Fibroblast of skin of left biceps (primary cell): ENCODE results near the gene PPP2R5D.
A peak's percentile ranks its signal among the peaks of the same experiment; 100 is the strongest.
"Not testable (repeated sequence)": the region's sequence is repeated elsewhere in the genome, so short reads cannot be mapped to it uniquely, and the experiment has no call there.

ENCODE experiments used
- DNase-seq, 2 experiments: peaks; one replicate each; pipeline ENCODE4 v3.0.0-alpha.2; 2013; ENCODE audit warnings: low read depth in 2 of 2

Gene PPP2R5D

DNA sequence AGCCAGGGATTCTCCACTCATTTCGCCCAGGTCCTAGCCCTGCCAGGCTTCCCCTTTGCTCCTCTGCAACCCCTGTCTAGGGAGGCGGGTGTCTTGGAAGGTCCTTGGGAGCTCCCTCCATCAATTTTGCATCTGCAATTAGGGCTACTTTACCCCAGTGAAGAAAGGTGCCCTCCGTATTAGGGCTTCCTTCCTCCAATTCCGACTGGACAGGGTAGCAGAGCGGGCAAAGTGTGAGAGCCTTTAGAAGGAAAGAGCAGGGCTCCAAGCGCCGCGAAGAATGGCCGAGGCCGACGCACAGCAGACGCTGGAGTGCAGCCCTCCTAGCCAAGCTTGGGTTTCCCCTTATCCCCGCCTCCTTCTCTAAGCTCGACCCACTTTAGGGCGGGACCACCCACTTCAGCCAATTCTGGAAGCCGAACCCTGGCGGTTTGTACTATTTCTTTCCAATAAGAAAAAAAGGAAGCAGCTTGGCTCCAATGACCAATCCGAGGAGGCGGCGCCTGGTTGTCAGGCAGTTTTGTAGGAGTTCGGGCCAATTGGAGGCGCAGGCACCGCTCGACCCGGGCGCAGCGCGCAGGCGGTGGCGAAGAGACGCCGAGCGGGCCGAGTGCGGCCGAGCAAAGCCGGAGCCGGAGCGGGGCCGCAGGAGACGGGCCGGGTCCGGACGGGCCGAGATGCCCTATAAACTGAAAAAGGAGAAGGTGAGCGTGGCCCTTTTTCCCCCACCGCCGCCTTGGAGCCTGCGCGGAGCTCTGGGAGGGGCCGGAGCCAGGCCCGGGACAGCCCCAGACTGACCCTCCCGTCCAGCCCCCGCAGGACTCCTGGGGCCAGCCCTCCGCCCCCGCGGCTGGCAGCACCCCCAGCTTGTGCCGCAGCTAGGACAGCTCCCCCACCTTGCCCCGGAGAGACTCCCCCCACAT is at the start of gene PPP2R5D:
PPP2R5D (plus strand) TSS at position 570 of the 923 bp plus-strand sequence; CDS start at position 678, 108 bp downstream.
- DNase-seq = peak; percentile 96 to 97

DNA sequence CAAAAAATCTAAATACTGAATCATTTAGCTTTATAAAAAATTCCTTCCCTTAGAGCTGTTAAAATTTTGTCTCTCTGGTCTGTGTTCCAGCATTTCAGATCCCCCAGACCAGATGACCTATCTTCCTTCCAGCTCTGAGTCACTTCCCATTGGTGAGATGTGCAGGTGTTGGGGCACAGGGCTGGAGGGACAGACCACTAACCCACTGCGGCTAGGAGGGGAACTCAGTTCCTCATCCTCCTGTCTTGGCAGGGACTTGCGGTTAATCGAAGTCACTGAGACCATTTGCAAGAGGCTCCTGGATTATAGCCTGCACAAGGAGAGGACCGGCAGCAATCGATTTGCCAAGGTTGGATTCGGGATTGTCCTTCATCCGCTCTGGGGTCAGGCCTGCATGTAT is 49.0 kb upstream of the PPP2R5D start:
- no peak for DNase-seq

DNA sequence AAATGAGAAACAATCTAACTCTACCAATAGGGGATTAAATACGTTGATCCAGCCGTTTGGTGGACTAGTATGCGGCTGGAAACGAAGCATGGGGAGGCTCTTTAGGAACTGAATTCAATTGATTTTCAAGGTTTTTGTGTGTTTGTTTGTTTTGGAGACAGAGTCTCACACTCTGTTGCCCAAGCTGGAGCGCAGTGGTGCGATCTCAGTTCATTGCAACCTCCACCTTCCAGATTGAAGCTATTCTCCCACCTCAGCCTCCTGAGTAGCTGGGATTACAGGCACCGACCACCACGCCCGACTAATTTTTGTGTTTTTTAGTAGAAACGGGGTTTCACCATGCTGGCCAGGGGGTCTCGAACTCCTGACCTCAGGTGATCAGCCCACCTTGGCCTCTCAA is 48.0 kb upstream of the PPP2R5D start:
- no peak for DNase-seq

DNA sequence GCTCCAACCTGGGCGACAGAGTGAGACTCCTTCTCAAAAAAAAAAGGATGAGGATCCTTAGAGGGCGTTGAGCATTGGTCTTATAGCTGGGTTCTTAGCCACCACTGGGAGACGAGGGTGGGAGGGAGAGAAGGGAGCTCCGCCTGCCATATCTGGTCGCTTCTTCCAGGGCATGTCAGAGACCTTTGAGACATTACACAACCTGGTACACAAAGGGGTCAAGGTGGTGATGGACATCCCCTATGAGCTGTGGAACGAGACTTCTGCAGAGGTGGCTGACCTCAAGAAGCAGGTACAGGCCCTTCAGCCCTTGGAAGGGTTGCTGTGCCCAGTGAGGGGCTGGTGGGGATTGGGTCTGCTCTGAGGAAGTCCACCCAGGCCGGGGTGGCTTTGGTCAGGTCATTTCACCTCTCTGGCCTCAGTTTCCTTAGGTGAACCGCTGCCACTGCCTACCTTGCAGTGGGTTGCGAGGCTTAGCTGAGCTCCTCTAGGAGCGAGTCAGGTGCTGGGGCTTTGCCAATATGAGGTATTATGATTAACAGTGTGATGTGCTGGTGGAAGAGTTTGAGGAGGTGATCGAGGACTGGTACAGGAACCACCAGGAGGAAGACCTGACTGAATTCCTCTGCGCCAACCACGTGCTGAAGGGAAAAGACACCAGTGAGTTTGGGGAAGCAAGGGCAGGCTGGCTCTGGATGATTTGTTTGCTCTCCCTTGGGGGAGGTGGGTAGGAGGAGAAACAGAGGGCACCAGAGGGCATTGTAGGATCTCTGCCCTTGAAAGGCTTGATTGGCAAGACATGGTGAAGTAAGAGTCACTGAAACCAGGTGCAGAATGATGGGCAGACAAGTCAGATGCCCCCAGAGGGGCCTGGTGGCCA is 46.6 kb upstream of the PPP2R5D start:
- no peak for DNase-seq

DNA sequence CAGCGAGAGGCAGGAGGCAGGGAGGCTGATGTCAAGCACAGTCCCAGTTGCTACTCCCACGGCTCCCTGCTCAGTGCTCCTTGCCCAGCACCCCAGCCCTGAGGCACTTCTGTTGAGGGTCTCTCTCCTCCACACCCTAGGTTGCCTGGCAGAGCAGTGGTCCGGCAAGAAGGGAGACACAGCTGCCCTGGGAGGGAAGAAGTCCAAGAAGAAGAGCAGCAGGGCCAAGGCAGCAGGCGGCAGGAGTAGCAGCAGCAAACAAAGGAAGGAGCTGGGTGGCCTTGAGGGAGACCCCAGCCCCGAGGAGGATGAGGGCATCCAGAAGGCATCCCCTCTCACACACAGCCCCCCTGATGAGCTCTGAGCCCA is 46.0 kb upstream of the PPP2R5D start:
- DNase-seq = no peak

DNA sequence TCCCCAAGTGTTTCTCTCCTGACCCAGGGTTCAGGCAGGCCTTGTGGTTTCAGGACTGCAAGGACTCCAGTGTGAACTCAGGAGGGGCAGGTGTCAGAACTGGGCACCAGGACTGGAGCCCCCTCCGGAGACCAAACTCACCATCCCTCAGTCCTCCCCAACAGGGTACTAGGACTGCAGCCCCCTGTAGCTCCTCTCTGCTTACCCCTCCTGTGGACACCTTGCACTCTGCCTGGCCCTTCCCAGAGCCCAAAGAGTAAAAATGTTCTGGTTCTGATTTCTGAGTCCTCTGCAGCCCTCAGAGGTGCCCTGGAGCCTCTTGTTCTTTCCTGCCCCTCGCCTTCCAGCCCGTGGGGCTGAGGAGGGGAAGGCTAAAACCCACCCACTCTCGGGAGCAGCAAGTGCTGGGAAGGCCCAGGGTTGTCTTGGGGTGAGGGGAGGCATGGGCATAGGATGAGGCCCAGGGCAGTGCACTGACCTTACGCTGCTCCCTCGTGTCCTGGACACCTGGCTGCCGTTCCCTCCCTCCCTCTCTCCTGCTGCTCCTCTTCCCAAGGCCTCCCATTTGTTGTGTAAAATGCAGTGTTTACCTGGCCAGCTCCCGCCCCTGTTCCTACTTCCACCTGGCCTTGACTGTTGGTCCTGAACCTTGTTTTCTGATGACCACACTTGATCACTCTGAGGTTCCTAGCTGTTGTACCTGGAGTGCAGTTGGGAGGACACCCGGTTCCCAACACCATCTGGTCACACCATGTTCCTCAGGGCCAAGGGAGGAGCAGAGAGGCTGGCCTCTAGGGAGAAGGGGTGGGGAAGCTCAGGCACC is 45.2 kb upstream of the PPP2R5D start:
- DNase-seq = no peak

DNA sequence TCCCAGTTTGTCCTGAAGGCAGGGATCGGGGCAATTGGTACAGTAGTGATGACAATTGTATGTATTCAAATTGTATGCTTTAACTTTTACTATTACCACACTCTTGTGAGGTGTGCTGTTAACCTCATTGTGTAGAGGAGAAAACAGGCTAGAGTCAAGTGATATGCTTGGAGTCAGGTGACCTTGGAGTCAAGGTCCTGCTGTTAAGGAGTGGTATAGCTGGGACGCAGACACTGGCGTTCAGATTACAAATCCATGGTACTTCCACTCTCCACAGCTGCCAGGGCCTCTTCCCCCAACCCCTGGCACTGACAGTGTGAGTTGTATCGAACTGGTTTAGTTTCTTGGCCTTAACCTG is 44.6 kb upstream of the PPP2R5D start:
- DNase-seq = no peak

DNA sequence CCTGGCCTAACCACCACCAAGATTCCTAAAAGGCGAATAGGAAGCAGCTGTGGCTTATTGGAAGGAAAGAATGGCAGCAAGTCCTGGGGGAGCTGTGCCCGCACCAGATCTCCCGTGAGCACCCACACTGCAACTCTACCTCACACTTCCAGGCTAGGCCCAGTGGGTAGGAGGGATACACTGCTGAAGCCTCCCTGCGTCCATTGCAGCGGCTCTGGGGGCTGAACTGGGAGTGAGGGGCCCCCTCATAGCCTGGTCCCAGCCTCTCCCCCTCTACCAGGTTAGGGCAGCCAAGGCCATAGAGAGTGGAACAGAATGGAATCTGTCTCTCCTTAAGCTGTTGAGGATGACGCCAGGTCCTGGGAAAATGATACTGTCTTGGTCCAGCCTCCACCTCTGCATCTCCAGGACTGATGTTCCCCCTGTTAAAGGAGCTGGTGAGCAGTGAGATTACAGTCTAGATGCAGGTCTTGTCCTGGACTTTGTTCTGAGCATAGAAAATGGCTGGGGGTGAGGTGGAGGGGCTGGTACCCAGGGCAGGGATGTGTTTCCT is 43.8 kb upstream of the PPP2R5D start:
- DNase-seq = no peak

DNA sequence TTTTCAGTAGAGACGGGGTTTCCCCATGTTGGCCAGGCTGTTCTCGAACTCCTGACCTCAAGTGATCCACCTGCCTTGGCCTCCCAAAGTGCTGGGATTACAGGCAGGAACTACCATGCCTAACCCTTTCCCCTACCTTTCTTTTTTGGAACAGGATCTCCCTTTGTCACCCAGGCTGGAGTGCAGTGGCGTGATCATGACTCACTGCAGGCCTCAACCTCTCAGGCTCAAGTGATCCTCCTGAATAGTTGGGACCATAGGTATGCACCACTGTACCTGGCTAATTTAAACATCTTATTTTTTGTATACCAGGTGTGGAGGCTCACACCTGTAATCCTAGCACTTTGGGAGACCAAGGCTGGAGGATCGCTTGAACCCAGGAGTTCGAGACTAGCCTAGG is 43.0 kb upstream of the PPP2R5D start:
- DNase-seq = not testable (repeated sequence)

DNA sequence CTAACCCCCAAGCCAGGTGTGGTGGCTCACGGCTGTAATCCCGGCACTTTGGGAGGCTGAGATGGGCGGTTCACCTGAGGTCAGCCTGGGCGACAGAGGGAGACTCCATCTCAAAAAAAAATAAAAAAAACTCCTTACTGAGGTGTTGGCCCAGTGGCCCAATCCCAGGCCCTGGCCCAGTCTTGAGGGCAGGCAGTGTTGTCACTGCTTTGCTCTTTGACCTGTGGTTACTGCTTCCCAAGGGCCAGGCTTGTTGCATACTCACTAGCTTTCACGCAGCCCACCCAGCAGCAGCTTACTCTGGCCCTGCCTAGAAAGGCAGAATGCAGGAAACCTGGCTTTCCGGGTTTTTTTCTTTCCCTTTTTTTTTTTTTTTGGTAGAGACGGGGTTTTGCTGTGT is 41.9 kb upstream of the PPP2R5D start:
- no peak for DNase-seq

DNA sequence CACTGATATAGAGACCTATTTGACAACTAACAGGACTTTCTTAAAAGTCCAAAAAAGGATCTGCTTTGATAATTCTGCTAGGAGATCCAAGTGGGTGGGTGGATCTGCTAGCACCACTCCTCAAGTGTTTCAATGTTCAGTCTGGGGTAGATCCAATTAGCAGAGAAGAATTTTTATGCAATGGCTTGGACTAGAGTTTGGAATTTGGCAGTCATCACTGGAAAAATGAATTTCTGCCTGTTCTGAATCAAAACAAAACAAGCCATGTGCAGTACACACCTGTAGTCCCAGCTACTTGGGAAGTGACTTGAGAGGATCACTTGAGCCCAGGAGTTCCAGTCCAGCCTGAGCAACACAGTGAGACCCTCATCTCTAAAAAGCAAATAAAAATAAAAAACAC is 36.4 kb upstream of the PPP2R5D start:
- DNase-seq = no peak

DNA sequence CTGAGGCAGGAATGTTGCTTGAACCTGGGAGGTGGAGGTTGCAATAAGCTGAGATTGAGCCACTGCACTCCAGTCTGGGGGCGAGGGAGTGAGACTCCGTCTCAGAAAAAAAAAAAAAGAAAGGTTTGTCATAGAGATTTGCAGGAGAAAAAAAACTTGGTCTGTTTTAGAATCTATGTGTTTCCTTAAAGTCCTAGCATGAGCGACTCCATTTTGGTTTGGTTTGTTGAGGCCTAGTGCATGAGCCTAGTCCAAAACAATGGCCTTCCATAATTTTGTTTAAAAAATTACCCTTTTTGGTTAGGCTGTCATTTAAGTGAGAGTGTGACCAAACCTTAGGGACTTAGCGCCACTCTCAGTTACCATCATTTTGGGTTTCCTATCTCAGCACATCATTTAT is 32.0 kb upstream of the PPP2R5D start:
- no peak for DNase-seq

DNA sequence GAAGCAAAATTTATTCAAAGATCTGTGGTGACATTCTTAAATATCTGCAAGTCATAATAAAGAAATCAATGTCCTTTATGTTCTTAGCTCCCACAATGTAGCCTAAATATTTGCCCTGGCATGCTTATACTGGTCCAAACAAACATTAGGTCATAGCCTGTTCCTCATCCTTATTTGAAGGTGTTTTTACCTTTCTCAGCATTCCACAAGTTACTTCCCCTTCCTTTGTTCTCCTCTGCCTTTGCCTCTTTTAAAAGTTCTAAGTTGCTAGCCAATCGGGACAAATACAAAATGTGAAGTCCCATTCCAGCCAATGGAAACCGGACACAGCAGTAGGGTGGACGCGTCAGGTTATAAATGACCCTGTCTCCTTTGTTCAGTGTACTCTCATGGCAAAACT is 30.0 kb upstream of the PPP2R5D start:
- DNase-seq = not testable (repeated sequence)

DNA sequence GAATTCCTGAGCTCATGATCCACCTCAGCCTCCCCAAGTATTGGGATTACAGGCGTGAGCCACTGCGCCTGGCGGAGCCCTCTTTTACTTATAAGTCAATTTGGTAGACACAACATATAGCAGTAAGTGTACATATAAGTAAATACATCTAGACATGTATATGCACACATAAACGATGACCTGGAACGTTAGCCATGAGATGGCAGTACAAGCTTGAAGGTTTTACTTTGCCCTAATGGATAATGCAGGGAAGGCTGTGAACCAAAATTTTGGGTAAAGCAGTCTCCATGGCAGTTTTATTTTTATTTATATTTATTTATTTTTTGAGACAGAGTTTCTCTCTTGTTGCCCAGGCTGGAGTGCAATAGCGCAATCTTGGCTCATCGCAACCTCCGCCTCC is 26.2 kb upstream of the PPP2R5D start:
- DNase-seq = no peak

DNA sequence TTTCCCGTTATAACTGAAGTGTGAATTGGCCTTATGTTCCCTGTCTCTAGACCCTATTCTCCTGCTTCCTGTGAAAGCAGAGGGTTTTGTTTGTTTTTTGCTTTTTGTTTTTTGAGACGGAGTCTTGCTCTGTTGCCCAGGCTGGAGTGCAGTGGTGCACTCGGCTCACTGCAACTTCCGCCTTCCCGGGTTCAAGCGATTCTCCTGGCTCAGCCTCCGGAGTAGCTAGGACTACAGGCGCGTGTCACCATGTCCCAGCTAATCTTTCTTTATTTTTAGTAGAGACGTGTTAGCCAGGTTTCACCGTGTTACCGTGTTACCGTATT is 24.5 kb upstream of the PPP2R5D start:
- DNase-seq = no peak

DNA sequence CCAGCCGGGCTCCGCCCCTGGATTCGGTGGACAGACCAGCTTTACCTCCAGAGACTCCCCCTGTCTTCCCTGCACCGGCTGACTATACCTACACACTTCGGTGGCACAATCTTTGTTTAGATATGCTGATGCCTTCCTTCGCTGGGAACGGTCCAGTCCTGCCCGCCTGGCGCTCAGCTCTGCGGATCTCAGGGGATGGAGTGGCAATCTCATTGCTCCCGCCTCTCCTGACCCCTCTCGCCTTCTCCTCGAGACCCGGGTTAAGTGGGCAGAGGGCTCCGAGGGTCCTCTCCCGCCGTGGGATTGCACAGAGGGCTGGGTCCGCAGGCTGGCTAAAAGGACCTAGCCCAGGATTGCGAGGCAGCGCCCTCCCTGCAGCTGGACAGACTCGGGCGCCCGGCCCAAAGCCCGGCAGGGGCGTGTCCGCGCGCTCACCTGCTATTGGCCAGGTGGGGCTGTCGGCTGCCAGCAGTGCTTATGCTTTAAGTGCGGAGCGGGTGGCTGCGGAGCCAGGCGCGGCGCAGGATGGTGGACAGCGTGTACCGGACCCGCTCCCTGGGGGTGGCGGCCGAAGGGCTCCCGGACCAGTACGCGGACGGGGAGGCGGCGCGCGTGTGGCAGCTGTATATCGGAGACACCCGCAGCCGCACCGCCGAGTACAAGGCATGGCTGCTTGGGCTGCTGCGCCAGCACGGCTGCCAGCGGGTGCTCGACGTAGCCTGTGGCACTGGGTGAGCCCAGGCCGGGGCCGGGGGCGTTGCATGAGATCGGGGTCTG is 23.9 kb upstream of the PPP2R5D start, which contains the start of gene GNMT:
GNMT (plus strand) TSS at position 512 of the 777 bp plus-strand sequence; CDS start at position 526, 14 bp downstream.
- no peak for DNase-seq

DNA sequence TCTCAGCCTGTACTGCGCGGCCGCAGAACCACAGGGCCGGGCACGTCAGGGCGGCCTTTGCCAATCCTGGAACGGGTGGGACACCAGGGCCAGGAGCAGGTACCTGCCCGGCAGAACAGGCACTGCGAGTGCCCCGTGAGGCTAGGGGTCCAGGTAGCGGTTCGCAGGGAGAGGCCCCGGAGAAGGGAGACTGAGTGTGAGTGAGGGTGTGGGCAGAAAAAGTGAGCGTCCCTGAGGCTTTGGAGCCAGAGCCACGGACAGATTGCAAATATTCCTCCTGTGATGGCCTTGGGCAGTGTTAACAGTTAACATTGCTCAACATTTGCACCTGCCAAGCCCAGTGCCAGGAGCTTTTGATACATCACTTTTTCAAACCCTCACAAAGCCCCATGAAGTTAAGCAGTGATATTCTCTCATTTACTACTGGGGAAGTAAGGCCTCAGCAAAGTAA is 23.3 kb upstream of the PPP2R5D start:
- no peak for DNase-seq

DNA sequence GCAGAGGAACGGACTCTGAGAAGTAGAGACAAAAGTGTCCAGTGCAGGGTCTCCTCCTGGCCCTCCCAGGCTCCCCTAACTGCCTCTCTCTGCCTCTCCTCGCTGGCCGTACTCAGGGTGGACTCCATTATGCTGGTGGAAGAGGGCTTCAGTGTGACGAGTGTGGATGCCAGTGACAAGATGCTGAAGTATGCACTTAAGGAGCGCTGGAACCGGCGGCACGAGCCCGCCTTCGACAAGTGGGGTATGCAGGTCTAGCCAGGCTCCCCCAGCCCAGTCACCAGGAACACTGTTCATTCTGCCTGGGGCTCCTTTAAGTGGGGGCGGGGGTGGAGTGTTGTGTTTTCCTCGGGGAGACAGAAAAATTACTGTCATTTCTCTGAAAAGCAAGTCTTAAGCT is 22.3 kb upstream of the PPP2R5D start:
- no peak for DNase-seq

DNA sequence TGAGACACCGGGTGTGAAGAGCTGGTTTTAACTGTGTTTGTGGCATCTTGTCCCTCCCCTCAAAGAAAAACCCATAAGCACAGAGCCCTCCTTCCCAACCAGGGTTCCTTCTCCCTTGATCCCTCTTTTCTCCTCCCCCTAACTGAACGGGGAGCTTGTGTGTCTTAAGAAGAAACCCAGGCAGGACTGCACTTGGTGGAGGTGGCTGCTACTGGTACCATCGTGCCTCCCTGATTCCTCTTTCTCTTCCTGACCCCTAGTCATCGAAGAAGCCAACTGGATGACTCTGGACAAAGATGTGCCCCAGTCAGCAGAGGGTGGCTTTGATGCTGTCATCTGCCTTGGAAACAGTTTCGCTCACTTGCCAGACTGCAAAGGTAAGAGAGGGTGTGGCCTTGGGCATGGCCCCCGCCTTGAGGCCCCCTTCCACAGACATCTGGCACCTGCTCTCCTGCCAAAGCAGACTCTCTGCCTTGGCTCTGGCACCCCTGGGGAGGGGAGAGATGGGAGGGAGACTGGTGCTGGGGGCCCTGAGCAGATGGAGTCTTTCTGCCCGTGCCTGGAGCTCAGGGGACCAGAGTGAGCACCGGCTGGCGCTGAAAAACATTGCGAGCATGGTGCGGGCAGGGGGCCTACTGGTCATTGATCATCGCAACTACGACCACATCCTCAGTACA is 21.7 kb upstream of the PPP2R5D start:
- DNase-seq = no peak

DNA sequence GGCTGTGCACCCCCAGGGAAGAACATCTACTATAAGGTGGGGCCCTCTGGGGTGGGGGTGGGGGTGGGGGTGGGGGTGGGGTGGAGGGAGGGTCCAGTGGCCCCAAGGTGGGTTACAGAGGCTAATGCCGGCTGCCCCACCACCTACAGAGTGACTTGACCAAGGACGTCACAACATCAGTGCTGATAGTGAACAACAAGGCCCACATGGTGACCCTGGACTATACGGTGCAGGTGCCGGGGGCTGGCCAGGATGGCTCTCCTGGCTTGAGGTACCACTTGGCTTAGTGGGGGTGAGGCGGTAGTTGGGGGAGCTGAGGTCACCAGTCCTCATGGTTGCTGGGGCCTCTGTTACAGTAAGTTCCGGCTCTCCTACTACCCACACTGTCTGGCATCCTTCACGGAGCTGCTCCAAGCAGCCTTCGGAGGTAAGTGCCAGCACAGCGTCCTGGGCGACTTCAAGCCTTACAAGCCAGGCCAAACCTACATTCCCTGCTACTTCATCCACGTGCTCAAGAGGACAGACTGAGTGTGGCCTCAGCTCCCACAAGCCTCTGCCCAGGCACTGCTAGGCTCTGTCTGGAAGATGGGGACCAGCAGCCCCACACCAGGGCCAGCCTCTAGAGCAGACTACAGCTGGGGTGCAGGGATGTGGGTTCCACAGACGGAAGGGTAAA is 21.1 kb upstream of the PPP2R5D start:
- DNase-seq = no peak
